ENCODE measurements around the gene NUP153. TPM values are rescaled to one million over a fixed set of nuclear protein-coding genes. Genes with fewer than 3 reads are reported as not detected.

Gene NUP153
- total RNA-seq, 4 donors from 2014 or later = 28.4 to 32.8 (median 31.5) TPM

- H3K27me3 ChIP-seq = no peaks in the 10 kb centered on the region
- DNase-seq (ENCODE audit: extremely low spot score) = no peak
- TF ChIP-seq CTCF (IDR thresholded peaks at IDR 0.05) (no peak), EP300 (IDR thresholded peaks at IDR 0.05) (no peak), POLR2A (IDR thresholded peaks at IDR 0.05; ENCODE audit: low read depth) (no peak), POLR2AphosphoS5 (IDR thresholded peaks at IDR 0.05) (no peak)
- no peak overlapping the region for H3K27ac ChIP-seq (replicated peaks in 1 of 4)
- no peaks in the 10 kb centered on the region for H3K9me3 ChIP-seq
- H3K4me1 ChIP-seq = no peaks in the 10 kb centered on the region
- WGBS = 85% methylated on average over 1 of the region's 1 CpG
- intact Hi-C loops (cut with DNase I) = no loop called here
- peaks cover 34 to 89% (median 78%) of the 10 kb centered on the region in 4 donors for H3K36me3 ChIP-seq
- H3K4me3 ChIP-seq = no peak overlapping the region
These were observed 40.1 kb downstream of the NUP153 start for GRCh38 chr6:17666646-17667045.

DNA sequence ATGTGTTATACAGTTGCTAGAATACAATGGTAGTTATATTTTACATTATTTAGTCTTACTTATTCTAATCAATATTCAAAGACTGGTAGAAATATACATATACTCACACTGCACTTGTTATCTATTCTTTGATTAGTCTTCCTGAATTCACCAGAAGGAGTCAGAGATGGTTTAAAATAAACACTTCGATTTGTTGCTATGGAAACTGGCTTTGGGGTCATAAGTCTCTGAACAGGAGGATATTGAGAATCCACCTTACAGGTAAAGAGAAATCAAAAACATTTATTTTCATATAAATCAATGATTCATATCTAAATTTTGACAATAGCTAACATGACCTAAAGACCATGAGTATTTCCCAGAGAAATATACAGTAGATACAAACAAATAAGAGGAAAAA is 41.6 kb downstream of the NUP153 start:
- no peaks in the 10 kb centered on the region for H3K27me3 ChIP-seq
- H3K4me1 ChIP-seq = no peaks in the 10 kb centered on the region
- peaks cover 32 to 94% (median 83%) of the 10 kb centered on the region in 4 donors for H3K36me3 ChIP-seq
- 59% methylated on average over 1 of the region's 1 CpG for WGBS
- no peaks in the 10 kb centered on the region for H3K9me3 ChIP-seq
- no peak overlapping the region for H3K27ac ChIP-seq (replicated peaks in 1 of 4)
- intact Hi-C loops (cut with DNase I) = no loop called here
- no peak for DNase-seq (ENCODE audit: extremely low spot score)
- H3K4me3 ChIP-seq = no peak overlapping the region
- TF ChIP-seq CTCF (IDR thresholded peaks at IDR 0.05) = no peak
- no peak for TF ChIP-seq POLR2A (IDR thresholded peaks at IDR 0.05; ENCODE audit: low read depth)
- TF ChIP-seq POLR2AphosphoS5 (IDR thresholded peaks at IDR 0.05) = no peak

DNA sequence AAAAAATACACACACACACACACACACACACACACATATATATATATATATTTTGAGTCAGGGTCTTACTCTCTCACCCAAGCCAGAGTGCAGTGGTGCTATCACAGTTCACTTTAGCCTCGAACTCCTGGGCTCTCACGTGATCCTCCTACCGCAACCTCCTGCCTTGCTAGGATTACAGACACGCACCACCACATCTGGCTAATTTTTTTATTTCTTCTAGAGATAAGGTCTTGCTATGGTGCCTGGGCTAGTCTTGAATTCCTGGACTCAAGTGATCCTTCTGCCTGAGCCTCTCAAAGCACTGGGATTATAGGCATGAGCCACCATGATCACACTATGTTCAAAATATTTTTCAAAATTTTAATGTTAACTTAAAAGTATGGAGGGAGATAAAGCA is 43.5 kb downstream of the NUP153 start:
- peaks cover 24 to 94% (median 82%) of the 10 kb centered on the region in 4 donors for H3K36me3 ChIP-seq
- no peaks in the 10 kb centered on the region for H3K27me3 ChIP-seq
- H3K4me3 ChIP-seq = no peak overlapping the region
- TF ChIP-seq POLR2AphosphoS5 (IDR thresholded peaks at IDR 0.05) = no peak
- TF ChIP-seq CTCF (IDR thresholded peaks at IDR 0.05) = no peak
- TF ChIP-seq EP300 (IDR thresholded peaks at IDR 0.05) = no peak
- no peak for TF ChIP-seq POLR2A (IDR thresholded peaks at IDR 0.05; ENCODE audit: low read depth)
- no peak overlapping the region for H3K27ac ChIP-seq (replicated peaks in 1 of 4)
- intact Hi-C loops (cut with DNase I) = no loop called here
- no peaks in the 10 kb centered on the region for H3K4me1 ChIP-seq
- no peak for DNase-seq (ENCODE audit: extremely low spot score)
- H3K9me3 ChIP-seq = no peaks in the 10 kb centered on the region
- WGBS = 93% methylated on average over 4 of the region's 4 CpGs

- peaks cover 0 to 2% (median 0%) of the 10 kb centered on the region in 4 donors for H3K4me1 ChIP-seq
- intact Hi-C loops (cut with DNase I) = no loop called here
- no peak overlapping the region for H3K27ac ChIP-seq (replicated peaks in 1 of 4)
- H3K36me3 ChIP-seq = peaks cover 19 to 88% (median 77%) of the 10 kb centered on the region in 4 donors
- TF ChIP-seq EP300 (IDR thresholded peaks at IDR 0.05) (no peak), POLR2A (IDR thresholded peaks at IDR 0.05; ENCODE audit: low read depth) (no peak), POLR2AphosphoS5 (IDR thresholded peaks at IDR 0.05) (no peak), CTCF (IDR thresholded peaks at IDR 0.05) (no peak)
- DNase-seq (ENCODE audit: extremely low spot score) = no peak
- no peak overlapping the region for H3K4me3 ChIP-seq
- H3K27me3 ChIP-seq = no peaks in the 10 kb centered on the region
- 71% methylated on average over 2 of the region's 2 CpGs for WGBS
- no peaks in the 10 kb centered on the region for H3K9me3 ChIP-seq
These were observed 44.1 kb downstream of the NUP153 start for GRCh38 chr6:17662585-17662984.

DNA sequence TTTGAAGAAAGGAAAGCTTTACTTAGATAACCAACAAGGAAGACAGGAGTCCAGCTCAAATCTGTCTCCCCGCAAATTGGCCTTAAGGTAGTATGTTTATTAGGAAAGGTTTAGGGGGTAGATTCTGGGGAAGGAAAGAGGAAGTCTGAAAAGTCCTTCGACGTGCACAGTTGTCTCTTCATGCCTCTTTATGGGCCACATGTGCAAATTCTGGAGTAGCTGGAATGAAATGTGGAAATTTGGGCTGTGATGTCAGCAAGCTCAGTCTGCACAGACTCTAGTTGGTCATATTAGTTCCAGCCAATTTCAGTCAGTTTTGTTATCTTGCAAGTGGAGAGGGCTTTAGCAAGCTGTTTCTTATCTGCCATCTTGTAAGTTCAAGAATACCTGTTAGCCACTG is 50.1 kb downstream of the NUP153 start:
- no peak overlapping the region for H3K4me3 ChIP-seq
- 88% methylated on average over 2 of the region's 3 CpGs for WGBS
- H3K27ac ChIP-seq (replicated peaks in 1 of 4) = no peak overlapping the region
- peaks cover 0 to 9% (median 7%) of the 10 kb centered on the region in 4 donors for H3K4me1 ChIP-seq
- intact Hi-C loops (cut with DNase I) = no loop called here
- no peaks in the 10 kb centered on the region for H3K9me3 ChIP-seq
- no peak for DNase-seq (ENCODE audit: extremely low spot score)
- no peak for TF ChIP-seq EP300 (IDR thresholded peaks at IDR 0.05)
- peaks cover 7 to 78% (median 31%) of the 10 kb centered on the region in 4 donors for H3K36me3 ChIP-seq
- no peaks in the 10 kb centered on the region for H3K27me3 ChIP-seq

Data from esophagus muscularis mucosa (tissue), 4 donors.